Epithelial cell of proximal tubule (primary cell): ENCODE measurements around the gene DTNA. TPM values are rescaled to one million over a fixed set of nuclear protein-coding genes. Genes with fewer than 3 reads are reported as not detected.
"Not testable (repeated sequence)": the region's sequence is repeated elsewhere in the genome, so short reads cannot be mapped to it uniquely, and the experiment has no call there.

ENCODE experiments used
- DNase-seq: peaks from one replicate; pipeline ENCODE4 v3.0.0-alpha.2; 2011; ENCODE audit warnings: low read depth
- H3K4me3 ChIP-seq: 2 replicates; pipeline ENCODE4 v1.5.1; 2011; ENCODE audit warnings: low read depth, mild to moderate bottlenecking, low read length
- total RNA-seq: library from RNA; depleted of rRNA; stranded (reverse); fragments of >200 nt; gene quantifications from 2 replicates; pipeline ENCODE4 v1.2.3, GENCODE V29; 2015
- TF ChIP-seq, protein P1 (sequence below): conservative IDR thresholded peaks from 2 replicates; pipeline ENCODE4 v1.5.1; 2012; ENCODE audit warnings: low read depth, mild to moderate bottlenecking, low read length

The DTNA gene
- total RNA-seq, 1 donor from 2014 or later: 15.2 TPM

DNA sequence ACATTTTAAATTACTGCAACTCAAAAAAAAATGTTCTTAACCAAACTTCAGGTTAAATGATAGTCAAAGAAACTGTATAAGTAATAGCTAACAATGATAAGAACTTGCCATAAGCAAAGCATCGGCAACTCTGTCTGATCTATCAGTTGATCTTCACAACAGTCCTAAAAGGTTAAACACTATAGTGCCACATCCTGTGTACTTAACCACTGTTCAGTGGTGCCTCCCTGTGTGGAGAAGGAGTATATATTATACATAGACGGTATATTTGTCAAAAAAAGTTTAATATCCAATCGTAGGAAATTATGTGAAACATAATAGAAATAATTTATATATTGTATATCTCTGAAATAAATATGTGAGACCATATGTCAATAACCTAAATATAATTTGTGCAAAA is 13.0 kb downstream of the DTNA start:
- TF ChIP-seq, protein P1, sequence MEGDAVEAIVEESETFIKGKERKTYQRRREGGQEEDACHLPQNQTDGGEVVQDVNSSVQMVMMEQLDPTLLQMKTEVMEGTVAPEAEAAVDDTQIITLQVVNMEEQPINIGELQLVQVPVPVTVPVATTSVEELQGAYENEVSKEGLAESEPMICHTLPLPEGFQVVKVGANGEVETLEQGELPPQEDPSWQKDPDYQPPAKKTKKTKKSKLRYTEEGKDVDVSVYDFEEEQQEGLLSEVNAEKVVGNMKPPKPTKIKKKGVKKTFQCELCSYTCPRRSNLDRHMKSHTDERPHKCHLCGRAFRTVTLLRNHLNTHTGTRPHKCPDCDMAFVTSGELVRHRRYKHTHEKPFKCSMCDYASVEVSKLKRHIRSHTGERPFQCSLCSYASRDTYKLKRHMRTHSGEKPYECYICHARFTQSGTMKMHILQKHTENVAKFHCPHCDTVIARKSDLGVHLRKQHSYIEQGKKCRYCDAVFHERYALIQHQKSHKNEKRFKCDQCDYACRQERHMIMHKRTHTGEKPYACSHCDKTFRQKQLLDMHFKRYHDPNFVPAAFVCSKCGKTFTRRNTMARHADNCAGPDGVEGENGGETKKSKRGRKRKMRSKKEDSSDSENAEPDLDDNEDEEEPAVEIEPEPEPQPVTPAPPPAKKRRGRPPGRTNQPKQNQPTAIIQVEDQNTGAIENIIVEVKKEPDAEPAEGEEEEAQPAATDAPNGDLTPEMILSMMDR: no peak
- no peak overlapping the region for H3K4me3 ChIP-seq
- no peak for DNase-seq

DNA sequence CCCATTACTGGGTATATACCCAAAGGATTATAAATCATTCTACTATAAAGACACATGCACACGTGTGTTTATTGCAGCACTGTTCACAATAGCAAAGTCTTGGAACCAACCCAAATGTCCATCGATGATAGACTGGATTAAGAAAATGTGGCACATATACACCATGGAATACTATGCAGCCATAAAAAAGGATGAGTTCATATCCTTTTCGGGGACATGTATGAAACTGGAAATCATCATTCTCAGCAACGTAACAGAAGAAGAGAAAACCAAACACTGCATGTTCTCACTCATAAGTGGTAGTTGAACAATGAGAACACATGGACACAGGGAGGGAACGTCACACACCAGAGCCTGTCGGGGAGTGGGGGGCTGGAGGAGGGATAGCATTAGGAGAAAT is 15.6 kb downstream of the DTNA start:
- H3K4me3 ChIP-seq, DNase-seq: not testable (repeated sequence)

DNA sequence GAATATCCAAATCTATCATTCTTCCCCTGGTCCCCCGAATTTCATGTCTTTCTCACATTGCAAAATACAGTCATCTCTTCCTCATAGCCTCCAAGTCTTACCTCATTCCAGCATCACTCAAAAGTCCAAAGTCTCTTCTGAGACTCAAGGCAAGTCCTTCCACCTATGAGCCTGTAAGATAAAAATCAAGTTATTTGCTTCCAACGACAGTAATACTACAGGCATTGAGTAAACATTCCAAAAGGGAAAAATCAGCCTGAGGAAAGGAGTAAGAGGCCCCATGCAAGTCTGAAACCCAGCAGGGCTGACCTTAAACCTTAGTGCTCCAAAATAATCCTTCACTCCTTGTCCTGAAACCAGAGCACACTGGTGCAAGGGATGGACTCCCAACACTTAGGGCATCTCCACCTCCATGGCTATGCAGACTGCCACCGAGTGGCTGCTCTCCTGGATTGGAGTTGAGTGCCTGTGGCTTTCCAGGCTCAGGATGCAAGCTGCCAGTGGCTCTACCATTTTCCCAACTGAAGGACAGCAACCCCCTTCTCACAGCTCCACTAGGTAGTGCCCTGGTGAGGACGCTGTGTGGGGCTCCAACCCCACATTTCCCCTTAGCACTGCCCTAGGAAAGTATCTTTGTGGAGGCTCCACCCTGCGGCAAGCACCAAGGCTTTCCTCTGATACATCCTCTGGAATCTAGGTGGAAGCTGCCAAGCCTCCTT is 16.3 kb downstream of the DTNA start:
- H3K4me3 ChIP-seq: no peak overlapping the region
- TF ChIP-seq, protein P1: no peak
- no peak for DNase-seq

DNA sequence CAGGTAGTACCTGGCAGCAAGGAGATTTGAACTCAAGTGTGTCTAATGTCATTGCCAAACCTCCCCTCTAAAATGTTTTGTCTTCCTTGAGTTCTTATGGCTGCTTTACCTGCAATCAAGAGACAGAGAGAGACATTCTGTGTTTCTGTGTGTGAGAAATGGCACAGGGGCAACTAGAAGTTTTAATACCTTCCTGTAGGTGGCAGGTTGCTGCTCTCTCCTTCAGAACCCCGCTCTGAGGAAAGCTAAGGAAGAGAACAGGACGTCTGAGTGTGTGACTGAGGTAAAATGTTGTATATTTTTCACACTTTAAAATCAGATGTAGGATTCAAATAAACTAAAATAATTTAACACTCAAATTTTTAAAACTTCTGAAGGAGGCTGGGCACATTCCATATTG is 19.2 kb downstream of the DTNA start:
- TF ChIP-seq, protein P1: peak; percentile 80
- no peak overlapping the region for H3K4me3 ChIP-seq
- no peak for DNase-seq

DNA sequence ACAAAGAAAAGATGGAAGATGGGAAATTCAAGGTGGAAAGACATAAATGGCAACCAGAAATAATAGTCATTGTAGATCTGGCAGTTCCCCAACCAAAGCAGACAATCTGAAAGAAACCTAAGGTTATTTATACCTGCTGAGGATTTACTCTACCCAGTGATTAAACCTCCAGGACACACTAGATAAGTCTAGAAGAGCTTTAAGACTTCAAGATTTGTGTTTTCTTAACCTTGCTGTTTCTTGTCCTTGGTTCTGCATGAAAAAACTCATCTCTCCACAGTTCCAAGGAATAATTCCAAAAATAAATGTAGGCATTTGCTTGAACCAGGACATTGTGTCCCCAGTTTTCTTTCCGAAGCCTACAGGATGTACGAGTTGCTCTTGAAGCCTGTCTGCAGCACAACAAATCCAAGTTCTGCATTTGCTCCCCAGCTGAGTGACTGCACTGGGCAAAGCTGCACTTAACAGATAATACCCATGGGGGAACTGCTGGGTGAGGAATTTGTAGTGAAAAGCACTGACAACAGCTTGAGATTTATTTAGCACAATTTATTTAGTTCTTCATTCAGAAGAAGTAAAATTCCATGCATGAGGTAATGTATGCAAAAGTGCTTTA is 19.8 kb downstream of the DTNA start:
- TF ChIP-seq, protein P1: no peak
- no peak for DNase-seq
- H3K4me3 ChIP-seq: no peak overlapping the region

DNA sequence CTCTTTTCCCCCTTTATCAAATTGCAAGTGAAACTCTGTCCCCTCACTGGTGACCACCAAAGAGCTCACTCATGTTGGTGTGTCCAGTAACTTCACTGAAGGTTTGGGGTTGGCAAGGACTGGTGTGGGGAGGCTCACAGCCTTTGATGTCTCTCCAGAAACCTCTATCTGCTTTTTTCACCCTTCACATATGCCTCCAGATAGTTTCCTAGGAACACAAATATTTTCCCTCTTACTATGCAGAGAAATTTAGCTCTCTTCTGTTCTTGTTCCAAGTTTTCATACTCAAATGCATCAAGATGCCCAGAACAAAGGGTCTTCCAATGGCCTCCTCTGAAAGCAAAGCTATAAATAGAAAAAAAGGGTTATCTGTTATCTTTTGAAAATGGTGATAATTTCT is 20.7 kb downstream of the DTNA start:
- TF ChIP-seq, protein P1: no peak
- no peak for DNase-seq
- H3K4me3 ChIP-seq: no peak overlapping the region

DNA sequence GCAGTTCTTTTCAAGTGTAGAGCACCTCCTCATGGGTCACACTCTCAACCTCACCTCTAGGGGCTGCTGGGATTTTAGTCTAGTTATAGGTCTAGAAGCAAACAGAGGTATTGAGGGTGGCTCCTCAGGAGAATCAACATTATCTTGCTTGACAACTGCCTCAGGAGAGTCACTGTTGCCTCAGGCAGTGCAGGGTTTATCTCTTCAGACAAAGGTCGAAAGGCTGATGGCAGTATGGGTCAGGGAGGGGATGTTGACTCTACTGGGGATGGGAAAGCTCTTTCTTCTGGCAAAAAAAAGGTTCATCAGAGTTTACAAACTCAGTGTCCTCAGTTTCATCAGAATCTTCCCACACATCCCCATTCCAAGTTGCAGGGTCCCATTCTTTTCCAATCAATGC is 24.0 kb downstream of the DTNA start:
- H3K4me3 ChIP-seq: no peak overlapping the region
- DNase-seq: no peak
- TF ChIP-seq, protein P1: no peak

DNA sequence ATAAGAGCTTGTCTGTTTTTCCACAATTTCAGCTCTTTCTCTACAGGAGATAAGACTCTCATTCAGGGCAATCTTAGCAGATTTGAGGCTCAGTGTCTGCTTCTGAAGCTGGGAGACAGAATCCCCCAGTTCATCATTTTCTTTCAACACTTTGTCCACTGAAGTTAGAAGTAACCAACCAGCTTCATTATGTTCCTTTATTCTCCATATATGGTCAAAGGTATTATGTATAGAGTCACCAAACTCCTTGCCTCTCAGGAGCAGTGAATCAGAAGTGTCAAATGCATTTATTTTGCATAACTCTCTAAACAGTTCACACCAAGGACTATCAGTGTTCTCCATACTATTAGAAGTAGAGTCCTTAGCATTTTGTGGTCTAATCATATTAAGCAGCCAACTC is 24.4 kb downstream of the DTNA start:
- DNase-seq, H3K4me3 ChIP-seq: not testable (repeated sequence)
